Endothelial cell of umbilical vein (primary cell): ENCODE results near the gene SYT11. TPM values are rescaled to one million over a fixed set of nuclear protein-coding genes. Genes with fewer than 3 reads are reported as not detected.

Experiments used
- BruUV-seq: library from RNA; stranded (reverse); fragments of 400-500 nt; replicated peaks from 2 replicates; lab custom pipeline; 2021; lab: Mats Ljungman, UMichigan
- CTCF ChIA-PET: fragments of 300-600, 350-600 bp; sonication (Branson Sonifier 250); formaldehyde crosslinking; loops from one replicate; lab custom pipeline; 2021; ENCODE audit warnings: antibody characterized with exemption, inconsistent platforms; lab: Charles Lee
- POLR2A ChIA-PET: fragments of 300-600, 350-600 bp; sonication (Branson Sonifier 250); formaldehyde crosslinking; loops from one replicate; lab custom pipeline; 2021; ENCODE audit warnings: antibody characterized with exemption, inconsistent platforms; lab: Charles Lee
- DNase-seq: peaks from one replicate; pipeline ENCODE4 v3.0.0-alpha.2; 2011; ENCODE audit warnings: low read depth, low spot score
- FAIRE-seq: peaks from 2 replicates; lab custom pipeline; 2011; peaks lifted over from hg19 to GRCh38; lab: Jason Lieb, UNC
- H2AFZ ChIP-seq: 2 replicates; pipeline ENCODE4 v1.6.0; 2012; ENCODE audit warnings: low read depth, low read length, control low read depth, inconsistent platforms
- H3K27ac ChIP-seq: 2 replicates; pipeline ENCODE4 v1.5.1; 2011; ENCODE audit warnings: low read depth, mild to moderate bottlenecking, control low read depth, low read length, moderate library complexity; ENCODE audit not compliant: insufficient read depth
- H3K27me3 ChIP-seq, 2 experiments: 2 replicates each; pipeline versions ENCODE4 v1.6.0 to v1.6.1; 2011; ENCODE audit warnings: low read length in 2 of 2, mixed read lengths in 1 of 2; ENCODE audit not compliant: control insufficient read depth in 2 of 2, insufficient read depth in 2 of 2
- H3K36me3 ChIP-seq, 2 experiments: 2 replicates in 1 of 2; 3 replicates in 1 of 2; pipeline ENCODE4 v1.5.1; 2011; ENCODE audit warnings: low read length in 2 of 2, mild to moderate bottlenecking in 1 of 2, moderate library complexity in 1 of 2; ENCODE audit not compliant: control insufficient read depth in 2 of 2, insufficient read depth in 2 of 2; ENCODE audit errors: extremely low read depth in 1 of 2
- H3K4me1 ChIP-seq: 3 replicates; pipeline ENCODE4 v1.5.1; 2011; ENCODE audit warnings: mild to moderate bottlenecking, low read length; ENCODE audit not compliant: control insufficient read depth, insufficient read depth; ENCODE audit errors: extremely low read depth
- H3K4me2 ChIP-seq: 2 replicates; pipeline ENCODE4 v1.6.1; 2011; ENCODE audit warnings: low read length, control low read depth, mixed read lengths; ENCODE audit not compliant: insufficient read depth
- H3K4me3 ChIP-seq, 3 experiments: fragments of 200-600 bp in 1 of 3; sonication (generic), shearing (Covaris generic) in 1 of 3; replicated peaks in 1 of 3; 2 replicates each; pipeline ENCODE4 v1.5.1; 2011 to 2016; ENCODE audit warnings: control low read depth in 3 of 3, low read length in 3 of 3, mild to moderate bottlenecking in 2 of 3, inconsistent platforms in 1 of 3, low read depth in 1 of 3, moderate library complexity in 1 of 3; ENCODE audit not compliant: insufficient read depth in 1 of 3
- H3K79me2 ChIP-seq: 2 replicates; pipeline ENCODE4 v1.6.0; 2012; ENCODE audit warnings: low read length, inconsistent platforms; ENCODE audit not compliant: control insufficient read depth, insufficient read depth
- H3K9ac ChIP-seq: replicated peaks from 2 replicates; pipeline ENCODE3; 2011; ENCODE audit warnings: low read length, control low read depth; ENCODE audit not compliant: insufficient read depth; ENCODE audit errors: extremely low read depth
- H3K9me1 ChIP-seq: replicated peaks from 3 replicates; pipeline ENCODE4 v1.6.0; 2011; ENCODE audit warnings: mild to moderate bottlenecking, low read length; ENCODE audit not compliant: control insufficient read depth, insufficient read depth; ENCODE audit errors: extremely low read depth
- H3K9me3 ChIP-seq: replicated peaks from 2 replicates; pipeline ENCODE4 v1.5.1; 2012; ENCODE audit warnings: low read length, inconsistent platforms; ENCODE audit not compliant: control insufficient read depth, insufficient read depth
- H4K20me1 ChIP-seq: replicated peaks from 2 replicates; pipeline ENCODE3; 2011; ENCODE audit warnings: mild to moderate bottlenecking, low read length; ENCODE audit not compliant: control insufficient read depth, insufficient read depth; ENCODE audit errors: extremely low read depth
- EZH2 ChIP-seq: IDR thresholded peaks from 2 replicates; pipeline ENCODE4 v1.6.1; 2012; ENCODE audit warnings: borderline replicate concordance, low read depth, mild to moderate bottlenecking, moderate library complexity, low read length, inconsistent platforms; ENCODE audit not compliant: severe bottlenecking
- FOS ChIP-seq: IDR thresholded peaks from 2 replicates; pipeline ENCODE4 v1.6.1; 2011; ENCODE audit warnings: mild to moderate bottlenecking, low read length, moderate library complexity, borderline replicate concordance; ENCODE audit not compliant: insufficient read depth
- GATA2 ChIP-seq: IDR thresholded peaks from 2 replicates; pipeline ENCODE4 v1.7.0; 2011; ENCODE audit warnings: low read depth, mild to moderate bottlenecking, moderate library complexity, mixed read lengths, low read length; ENCODE audit not compliant: insufficient read length, insufficient read depth
- JUN ChIP-seq: IDR thresholded peaks from 2 replicates; pipeline ENCODE4 v1.6.1; 2011; ENCODE audit warnings: borderline replicate concordance, low read depth; ENCODE audit not compliant: insufficient read length, insufficient read depth
- MYC ChIP-seq: IDR thresholded peaks from one replicate; pipeline ENCODE4 v1.6.1; 2011; ENCODE audit warnings: mild to moderate bottlenecking, low read depth, low read length
- POLR2A ChIP-seq: IDR thresholded peaks from 2 replicates; pipeline ENCODE4 v1.6.1; 2012; ENCODE audit warnings: low read depth, mild to moderate bottlenecking, control low read depth, low read length
- POLR2AphosphoS5 ChIP-seq: IDR thresholded peaks from 2 replicates; pipeline ENCODE4 v1.6.1; 2012; ENCODE audit warnings: low read depth, mild to moderate bottlenecking, control low read depth, low read length, moderate library complexity; ENCODE audit not compliant: insufficient read depth
- dilution Hi-C: fragments of 300-500 bp; cut with MboI; formaldehyde crosslinking; loops from one replicate; pipeline ENCODE4 v1.15.0; 2019; ENCODE audit warnings: low sequenced_read_pairs; ENCODE audit not compliant: extremely low pct_ligation_motif_present
- intact Hi-C: fragments of 100-400 bp; cut with micrococcal nuclease; formaldehyde crosslinking; loops from one replicate; pipeline ENCODE4 v1.10.0; 2022
- polyA plus RNA-seq, 4 experiments: library from polyadenylated mRNA; depleted of rRNA in 3 of 4; stranded (reverse) in 3 of 4; unstranded in 1 of 4; fragments of >200 nt; gene quantifications; 2 replicates each; pipeline versions ENCODE4 v1.2.1 to v1.2.3, GENCODE V29; 2011 to 2012; ENCODE audit warnings: missing spikeins in 1 of 4
- total RNA-seq: library from RNA; stranded (reverse); gene quantifications from 2 replicates; pipeline ENCODE4 v1.2.3, GENCODE V29; 2021
- TF ChIP-seq, protein P1 (sequence below), 2 donors: IDR thresholded peaks; 1 replicate in 1 of 2; 2 replicates in 1 of 2; pipeline ENCODE4 v1.5.1; 2011; ENCODE audit warnings: low read length in 2 of 2, mild to moderate bottlenecking in 2 of 2, moderate library complexity in 2 of 2, control low read depth in 1 of 2, inconsistent platforms in 1 of 2, low read depth in 1 of 2; ENCODE audit not compliant: insufficient read depth in 1 of 2; ENCODE audit errors: extremely low read depth in 1 of 2
- TF ChIP-seq, protein P2 (sequence below): IDR thresholded peaks from 2 replicates; pipeline ENCODE4 v1.6.1; 2011; ENCODE audit not compliant: insufficient read depth, insufficient read length

Gene SYT11
- total and polyA plus RNA-seq, 2 donors (not counting 3 experiments of a cell fraction or from before 2014, with no cell fraction given), result 28.2 to 36.5 TPM

DNA sequence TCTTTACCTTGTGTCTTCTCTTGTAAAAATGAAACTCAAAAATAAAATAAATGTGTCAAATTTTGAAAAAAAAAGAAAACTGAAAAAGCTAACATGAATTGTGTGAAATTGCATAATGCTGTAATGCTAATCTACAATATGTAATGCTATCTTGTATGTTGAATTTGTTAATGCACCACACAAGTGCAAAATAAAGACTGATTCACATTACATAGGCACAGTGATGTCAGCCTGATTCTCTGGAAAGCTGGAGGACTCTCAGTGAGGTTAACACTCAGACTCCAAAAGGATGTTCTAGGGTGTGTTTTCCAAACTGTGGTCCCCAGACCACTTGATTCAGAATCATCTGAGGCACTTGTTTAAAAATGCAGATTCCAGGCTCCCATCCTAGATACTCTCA is 25.6 kb downstream of the SYT11 start:
- dilution Hi-C loops, result no loop called here
- Histone ChIP-seq H4K20me1 (no peaks in the 10 kb centered on the region), H3K9ac (no peak overlapping the region), H3K9me1 (no peaks in the 10 kb centered on the region), H3K4me1 (peaks cover 10% of the 10 kb centered on the region), H3K4me3 (no peak overlapping the region), H3K36me3 (peaks cover 0 to 4% of the 10 kb centered on the region in 2 experiments), H2AFZ (no peak overlapping the region), H3K9me3 (no peaks in the 10 kb centered on the region), H3K4me2 (no peak overlapping the region), H3K79me2 (no peaks in the 10 kb centered on the region), H3K27ac (no peak overlapping the region), H3K27me3 (no peaks in the 10 kb centered on the region)
- DNase-seq (no peak), FAIRE-seq (peak; percentile 44)
- intact Hi-C loops, result no loop called here
- TF ChIP-seq FOS, result no peak
- CTCF ChIA-PET, result interaction anchor here (3.2 kb wide), 1 partner anchor 12 kb away, joined by 18 read pairs; no protein-coding TSS in a partner anchor
- no TSS peak for BruUV-seq
- POLR2A ChIA-PET, result no interaction called here

DNA sequence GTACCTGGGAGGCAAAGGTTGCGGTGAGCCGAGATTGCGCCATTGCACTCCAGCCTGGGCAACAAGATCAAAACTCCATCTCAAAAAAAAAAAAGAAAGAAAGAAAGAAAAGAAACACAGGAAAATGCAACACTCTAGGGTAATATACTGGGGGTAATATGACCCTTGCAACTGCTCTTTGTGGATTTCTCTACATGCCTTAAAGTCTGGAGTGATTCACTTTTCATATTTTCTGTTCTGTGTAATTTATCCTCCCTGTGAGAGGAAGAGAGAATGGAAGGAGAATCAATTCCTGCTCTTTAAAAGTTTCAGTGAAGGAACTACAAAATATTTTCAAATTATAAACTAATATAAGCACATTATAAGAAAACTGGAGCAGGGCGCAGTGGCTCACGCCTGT is 29.1 kb downstream of the SYT11 start:
- DNase-seq, result no peak

More for the DNA sequence above, 29.1 kb downstream of the SYT11 start:
- no peaks in the 10 kb centered on the region for H3K9me3 ChIP-seq
- H3K9me1 ChIP-seq, result no peaks in the 10 kb centered on the region
- intact Hi-C loops (no loop called here), dilution Hi-C loops (no loop called here)
- H3K36me3 ChIP-seq, result no peaks in the 10 kb centered on the region
- TF ChIP-seq FOS (no peak), GATA2 (no peak), POLR2AphosphoS5 (no peak), EZH2 (no peak), POLR2A (no peak), JUN (no peak), MYC (no peak)
- TF ChIP-seq, protein P1, sequence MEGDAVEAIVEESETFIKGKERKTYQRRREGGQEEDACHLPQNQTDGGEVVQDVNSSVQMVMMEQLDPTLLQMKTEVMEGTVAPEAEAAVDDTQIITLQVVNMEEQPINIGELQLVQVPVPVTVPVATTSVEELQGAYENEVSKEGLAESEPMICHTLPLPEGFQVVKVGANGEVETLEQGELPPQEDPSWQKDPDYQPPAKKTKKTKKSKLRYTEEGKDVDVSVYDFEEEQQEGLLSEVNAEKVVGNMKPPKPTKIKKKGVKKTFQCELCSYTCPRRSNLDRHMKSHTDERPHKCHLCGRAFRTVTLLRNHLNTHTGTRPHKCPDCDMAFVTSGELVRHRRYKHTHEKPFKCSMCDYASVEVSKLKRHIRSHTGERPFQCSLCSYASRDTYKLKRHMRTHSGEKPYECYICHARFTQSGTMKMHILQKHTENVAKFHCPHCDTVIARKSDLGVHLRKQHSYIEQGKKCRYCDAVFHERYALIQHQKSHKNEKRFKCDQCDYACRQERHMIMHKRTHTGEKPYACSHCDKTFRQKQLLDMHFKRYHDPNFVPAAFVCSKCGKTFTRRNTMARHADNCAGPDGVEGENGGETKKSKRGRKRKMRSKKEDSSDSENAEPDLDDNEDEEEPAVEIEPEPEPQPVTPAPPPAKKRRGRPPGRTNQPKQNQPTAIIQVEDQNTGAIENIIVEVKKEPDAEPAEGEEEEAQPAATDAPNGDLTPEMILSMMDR (IDR thresholded peaks at IDR 0.05; ENCODE audit: extremely low read depth in 1 of 2, insufficient read depth in 1 of 2, low read depth in 1 of 2, low read length in 2 of 2), result no peak
- TF ChIP-seq, protein P2, sequence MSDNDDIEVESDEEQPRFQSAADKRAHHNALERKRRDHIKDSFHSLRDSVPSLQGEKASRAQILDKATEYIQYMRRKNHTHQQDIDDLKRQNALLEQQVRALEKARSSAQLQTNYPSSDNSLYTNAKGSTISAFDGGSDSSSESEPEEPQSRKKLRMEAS, result no peak
- no peak overlapping the region for H3K9ac ChIP-seq
- peaks cover 31% of the 10 kb centered on the region for H3K4me1 ChIP-seq
- no peak overlapping the region for H3K4me2 ChIP-seq
- H3K79me2 ChIP-seq, result no peaks in the 10 kb centered on the region
- H3K27me3 ChIP-seq, result no peaks in the 10 kb centered on the region
- H3K27ac ChIP-seq, result no peak overlapping the region
- no TSS peak for BruUV-seq
- H4K20me1 ChIP-seq, result no peaks in the 10 kb centered on the region
- ChIA-PET CTCF (interaction anchor here (1.6 kb wide), 1 partner anchor 101 kb away, joined by 4 read pairs; no protein-coding TSS in a partner anchor), POLR2A (interaction anchor here (0.7 kb wide), 1 partner anchor 9 kb away, joined by 3 read pairs; no protein-coding TSS in a partner anchor)
- H3K4me3 ChIP-seq, result no peak overlapping the region
- no peak overlapping the region for H2AFZ ChIP-seq
- no peak for FAIRE-seq
